Ramos (cell line): ENCODE measurements around the gene KIRREL3.

Experiments used
- in situ Hi-C: fragments of 300-500 bp; cut with MboI; formaldehyde crosslinking; loops from one replicate; pipeline ENCODE4 v1.14.3; 2022; ENCODE audit warnings: low sequenced_read_pairs; ENCODE audit not compliant: unreplicated experiment

KIRREL3 gene

GRCh38 chr11:126727381-126727780, 273.2 kb downstream of the KIRREL3 start:
- in situ Hi-C loops: no loop called here

DNA sequence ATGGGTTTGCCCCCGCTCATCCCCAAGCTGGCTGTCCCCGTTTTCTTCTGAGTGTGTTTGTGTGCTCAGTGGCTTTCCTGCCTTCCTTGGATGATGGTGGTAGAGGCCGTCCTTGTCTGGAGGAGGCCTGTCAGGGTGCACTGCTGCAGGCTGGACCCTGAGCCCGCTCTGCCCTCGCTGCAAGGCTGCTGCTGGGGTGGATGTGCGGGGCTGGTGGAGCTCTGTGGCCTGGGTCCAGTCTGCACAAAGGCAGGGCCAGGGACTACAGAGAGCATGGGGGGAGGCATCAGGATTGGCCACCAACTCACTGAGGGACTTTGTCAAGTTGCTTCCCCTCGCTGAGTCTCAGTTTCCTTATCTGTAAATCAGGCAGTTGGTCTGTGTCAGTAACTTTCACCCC, 275.0 kb downstream of the KIRREL3 start:
- in situ Hi-C loops: no loop called here

DNA sequence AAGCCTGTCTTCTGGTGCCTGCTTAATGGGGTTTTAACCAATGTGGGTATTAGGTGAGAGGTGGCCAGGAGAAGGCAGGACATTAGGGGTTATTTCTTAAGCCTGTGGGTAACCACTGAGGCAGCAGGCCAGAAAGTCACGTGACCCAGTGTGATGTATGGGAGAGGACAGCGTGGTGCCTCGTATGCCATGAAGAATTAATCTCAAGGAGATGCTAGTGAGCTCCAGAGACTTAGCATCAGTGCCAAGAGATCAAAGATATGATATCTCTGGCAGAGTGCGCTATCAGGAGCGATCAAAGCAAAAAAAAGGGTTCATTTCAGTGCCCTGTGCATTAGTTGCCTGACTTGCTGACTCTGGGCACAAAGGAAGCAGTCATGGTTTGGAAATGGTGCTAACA, 275.5 kb downstream of the KIRREL3 start:
- in situ Hi-C loops: no loop called here

GRCh38 chr11:126723665-126724045, 276.9 kb downstream of the KIRREL3 start:
- in situ Hi-C loops: loop anchor here (25.0 kb wide), 1 partner anchor 264 kb away; no protein-coding TSS in a partner anchor

DNA sequence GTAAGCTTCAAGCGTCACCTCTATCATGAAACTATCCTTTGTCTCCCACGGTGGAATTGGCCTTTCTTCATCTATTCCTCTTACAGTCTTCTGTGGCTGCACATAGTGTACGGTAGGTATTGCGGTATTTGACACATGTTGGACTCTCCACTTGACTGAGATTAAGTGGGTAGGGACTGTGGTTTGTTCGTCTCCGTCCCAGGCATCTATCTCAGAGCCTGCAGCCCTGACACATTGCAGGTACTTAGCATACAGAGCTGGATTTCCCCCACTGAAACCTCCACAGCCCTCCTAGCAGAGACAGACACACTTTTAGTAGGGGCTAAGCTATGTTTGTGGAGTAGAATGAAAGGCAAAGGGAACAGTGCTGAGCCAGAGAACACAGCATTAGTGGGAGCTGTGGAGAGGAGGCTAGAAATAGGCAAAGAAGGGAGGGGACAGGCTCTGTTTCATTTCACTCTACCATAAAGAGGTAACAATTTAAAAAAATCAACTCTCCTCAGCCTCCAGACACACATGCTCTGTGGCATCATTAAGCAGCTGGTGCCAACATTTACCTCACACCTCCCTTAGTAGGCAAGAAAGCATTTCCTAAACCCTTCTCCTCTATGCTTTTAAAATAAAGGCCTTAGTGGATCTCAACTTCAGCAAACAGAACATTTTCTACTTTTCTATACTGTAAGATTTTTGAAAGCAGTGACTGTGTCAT, 277.5 kb downstream of the KIRREL3 start:
- in situ Hi-C loops: loop anchor here (25.0 kb wide), 1 partner anchor 264 kb away; no protein-coding TSS in a partner anchor

GRCh38 chr11:126722006-126722736, 278.4 kb downstream of the KIRREL3 start:
- in situ Hi-C loops: loop anchor here (25.0 kb wide), 1 partner anchor 265 kb away; no protein-coding TSS in a partner anchor

DNA sequence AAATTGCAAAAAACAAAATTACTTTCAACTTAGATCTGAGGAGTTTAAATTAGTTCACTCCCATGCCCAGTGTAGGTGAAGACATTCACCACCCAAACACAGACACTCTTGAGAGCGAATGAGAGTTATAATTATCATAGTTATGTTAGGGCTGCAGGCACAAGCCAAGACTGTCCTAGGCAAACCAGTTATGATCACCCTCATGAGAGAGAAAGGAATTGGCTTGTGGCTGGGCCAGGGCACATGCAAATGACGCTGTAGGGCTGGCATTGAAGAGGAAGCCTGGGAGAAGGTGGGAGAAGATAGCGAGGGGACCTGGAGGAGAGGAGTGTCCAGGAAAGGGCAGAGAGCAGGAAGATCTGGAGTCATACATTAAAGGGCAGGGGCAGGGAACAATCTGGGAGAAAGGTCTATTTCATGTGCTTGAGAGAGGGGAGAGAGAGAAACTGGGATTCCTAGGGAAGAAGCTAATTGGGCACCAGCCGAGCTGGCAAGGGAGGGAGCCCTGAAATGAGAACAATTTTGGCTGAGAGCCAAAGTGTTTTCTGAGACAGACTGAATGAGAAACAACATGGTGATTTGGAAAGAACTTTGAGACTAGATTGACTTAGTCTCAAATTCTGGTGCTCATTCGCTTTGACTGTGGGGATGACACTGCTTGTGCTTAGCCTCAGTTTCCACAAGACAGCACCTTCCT, 279.9 kb downstream of the KIRREL3 start:
- in situ Hi-C loops: loop anchor here (25.0 kb wide), 1 partner anchor 267 kb away; no protein-coding TSS in a partner anchor

DNA sequence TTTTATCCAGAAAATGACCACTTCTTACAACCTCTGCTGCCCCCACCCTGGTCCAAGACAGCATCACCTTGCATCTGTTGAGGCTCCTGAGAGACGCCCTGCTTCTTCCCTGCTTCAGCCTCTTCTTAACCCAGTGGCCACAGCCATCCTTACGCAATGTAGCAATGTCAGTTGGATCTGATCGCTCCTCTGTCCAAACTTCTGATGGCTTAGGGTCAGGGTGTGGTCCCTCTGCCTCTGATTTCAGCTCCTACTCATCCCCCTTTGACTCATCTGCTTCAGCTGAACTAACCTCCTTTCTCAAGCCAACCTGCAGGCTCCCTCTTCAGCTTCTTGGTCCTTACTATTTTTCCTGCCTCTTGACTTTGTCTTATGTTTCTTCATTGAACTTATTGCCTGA, 280.8 kb downstream of the KIRREL3 start:
- in situ Hi-C loops: loop anchor here (25.0 kb wide), 1 partner anchor 268 kb away; no protein-coding TSS in a partner anchor

GRCh38 chr11:126718276-126718675, 282.3 kb downstream of the KIRREL3 start:
- in situ Hi-C loops: loop anchor here (25.0 kb wide), 1 partner anchor 269 kb away; no protein-coding TSS in a partner anchor

GRCh38 chr11:126716456-126717083, 284.0 kb downstream of the KIRREL3 start:
- in situ Hi-C loops: loop anchor here (25.0 kb wide), 1 partner anchor 271 kb away; no protein-coding TSS in a partner anchor

- in situ Hi-C loops: loop anchor here (25.0 kb wide), 1 partner anchor 273 kb away; no protein-coding TSS in a partner anchor
Observed at GRCh38 chr11:126713806-126714205, 286.8 kb downstream of the KIRREL3 start.

DNA sequence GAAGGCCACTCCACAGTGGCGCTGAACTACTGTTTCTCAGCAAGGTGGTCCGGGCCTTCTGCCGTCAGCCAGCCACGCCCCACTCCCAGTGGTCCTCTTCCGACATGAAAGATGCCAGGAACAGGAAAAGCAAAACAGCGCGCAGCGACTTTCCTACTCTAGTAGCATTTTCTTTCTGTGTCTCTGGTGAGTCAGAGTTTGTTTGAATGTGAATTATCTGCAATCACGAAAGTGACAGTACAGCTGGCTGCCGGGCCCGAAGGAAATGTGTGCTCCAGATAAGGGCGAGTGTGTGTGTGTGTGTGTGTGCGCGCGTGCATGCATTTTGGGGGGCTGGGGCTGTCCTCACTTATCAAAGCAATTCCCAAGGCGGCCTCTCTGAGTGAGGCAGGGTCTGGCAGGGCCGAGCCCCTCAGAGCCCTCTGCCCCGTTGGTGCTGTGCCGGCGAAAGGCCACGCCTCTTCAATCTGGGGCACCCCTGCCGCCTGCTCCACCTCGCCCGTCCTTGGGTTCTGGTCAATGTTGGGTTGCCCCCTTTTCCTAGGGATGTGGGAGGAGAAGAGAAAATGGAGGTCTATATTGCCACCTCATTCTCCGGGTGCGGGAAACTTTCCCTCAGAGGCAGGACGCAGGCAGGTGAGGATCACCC, 288.5 kb downstream of the KIRREL3 start:
- in situ Hi-C loops: loop anchor here (25.0 kb wide), 1 partner anchor 275 kb away; no protein-coding TSS in a partner anchor

- in situ Hi-C loops: loop anchor here (25.0 kb wide), 1 partner anchor 276 kb away; no protein-coding TSS in a partner anchor
Observed at GRCh38 chr11:126710804-126711399, 289.7 kb downstream of the KIRREL3 start.

DNA sequence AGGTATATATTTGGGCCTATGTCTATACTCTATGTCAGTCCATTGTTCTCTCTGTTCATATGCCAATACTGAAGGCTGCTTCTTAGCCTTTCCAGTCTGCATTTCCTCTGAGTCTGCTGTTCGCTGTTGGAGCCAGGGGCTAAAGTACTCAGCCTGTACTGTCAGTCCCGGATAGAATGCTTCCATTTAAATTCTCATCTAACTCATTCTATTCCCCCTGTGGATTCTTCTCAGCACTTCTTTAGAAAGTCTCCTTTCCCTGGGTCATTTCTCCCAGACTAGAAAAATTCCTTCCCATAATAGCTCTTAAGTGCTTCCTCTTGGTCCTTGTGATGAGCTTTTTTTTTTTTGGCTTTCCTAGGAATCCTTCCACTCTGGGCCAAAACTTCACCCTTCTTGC, 293.1 kb downstream of the KIRREL3 start:
- in situ Hi-C loops: loop anchor here (25.0 kb wide), 1 partner anchor 280 kb away; no protein-coding TSS in a partner anchor

DNA sequence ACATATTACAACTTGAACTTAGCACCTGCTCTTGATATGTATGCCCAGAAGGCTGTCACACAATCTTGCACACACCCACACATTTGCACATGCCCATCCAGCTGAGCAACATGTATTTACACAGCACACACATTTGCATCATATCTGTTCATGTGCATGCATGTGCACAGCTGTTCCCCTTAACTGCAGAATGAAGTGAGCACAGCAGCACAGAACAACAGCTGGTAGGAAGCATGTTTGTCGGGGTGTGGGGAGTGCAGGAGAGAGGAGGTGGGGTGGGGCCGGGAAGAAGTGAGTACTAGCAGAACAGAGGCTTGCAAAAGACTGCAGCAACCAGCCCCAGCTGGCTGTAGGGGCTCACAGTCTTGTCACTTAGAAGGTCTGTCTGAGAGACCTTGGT, 296.5 kb downstream of the KIRREL3 start:
- in situ Hi-C loops: loop anchor here (25.0 kb wide), 1 partner anchor 283 kb away; no protein-coding TSS in a partner anchor

DNA sequence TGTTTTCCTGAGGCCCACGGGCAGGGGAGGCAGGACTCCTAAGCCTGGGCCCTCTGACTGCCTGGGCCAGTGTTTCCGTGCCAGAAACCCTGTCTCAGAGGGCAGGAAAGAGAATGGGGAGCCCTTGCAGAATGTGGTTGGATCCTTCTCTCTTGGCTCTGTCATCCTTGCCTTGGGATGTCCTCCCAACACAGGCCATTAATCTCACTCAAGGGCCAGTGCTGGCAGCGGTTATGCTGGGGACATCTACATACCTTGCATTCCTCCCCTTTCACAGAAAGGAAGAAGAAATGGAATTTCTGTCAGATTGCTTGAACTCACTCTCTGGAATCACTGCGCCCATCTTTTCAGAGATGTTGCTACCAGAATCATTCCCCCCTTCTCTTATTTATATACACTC, 296.9 kb downstream of the KIRREL3 start:
- in situ Hi-C loops: loop anchor here (25.0 kb wide), 1 partner anchor 284 kb away; no protein-coding TSS in a partner anchor

GRCh38 chr11:126702987-126703386, 297.6 kb downstream of the KIRREL3 start:
- in situ Hi-C loops: loop anchor here (25.0 kb wide), 1 partner anchor 284 kb away; no protein-coding TSS in a partner anchor

GRCh38 chr11:126702165-126702720, 298.3 kb downstream of the KIRREL3 start:
- in situ Hi-C loops: loop anchor here (25.0 kb wide), 1 partner anchor 285 kb away; no protein-coding TSS in a partner anchor
